ENCODE results near the gene CKLF. TPM values are rescaled to one million over a fixed set of nuclear protein-coding genes. Genes with fewer than 3 reads are reported as not detected.
"Not testable (repeated sequence)": the region's sequence is repeated elsewhere in the genome, so short reads cannot be mapped to it uniquely, and the experiment has no call there.

CKLF gene
- total and polyA plus RNA-seq, 2 experiments from 2014 or later, result 16.6 to 25.6 TPM

- DNase-seq (ENCODE audit: low read depth in 1 of 2, low spot score in 1 of 2), result no peak
- Histone ChIP-seq H3K27ac (no peak overlapping the region), H3K36me3 (peaks cover 31% of the 10 kb centered on the region), H3K4me1 (ENCODE audit: low read depth) (peaks cover 8% of the 10 kb centered on the region), H3K27me3 (no peaks in the 10 kb centered on the region), H3K4me3 (no peak overlapping the region), H3K9me3 (ENCODE audit: low read depth) (no peaks in the 10 kb centered on the region)
- no peak for TF ChIP-seq CTCF (IDR thresholded peaks at IDR 0.05; ENCODE audit: low read depth, low read length)
Measured at GRCh38 chr16:66609139-66609510, 56.7 kb downstream of the CKLF start.

- Histone ChIP-seq H3K9me3 (ENCODE audit: low read depth) (no peaks in the 10 kb centered on the region), H3K4me3 (no peak overlapping the region), H3K36me3 (peaks cover 32% of the 10 kb centered on the region), H3K27me3 (no peaks in the 10 kb centered on the region), H3K4me1 (ENCODE audit: low read depth) (peaks cover 8% of the 10 kb centered on the region), H3K27ac (no peak overlapping the region)
- no peak for TF ChIP-seq CTCF (IDR thresholded peaks at IDR 0.05; ENCODE audit: low read depth, low read length)
- no peak for DNase-seq (ENCODE audit: low read depth in 1 of 2, low spot score in 1 of 2)
Measured at GRCh38 chr16:66610111-66610820, 57.9 kb downstream of the CKLF start.

- H3K27ac ChIP-seq; H3K4me3 ChIP-seq; H3K9me3 ChIP-seq (ENCODE audit: low read depth); H3K27me3 ChIP-seq; DNase-seq (ENCODE audit: low read depth in 1 of 2, low spot score in 1 of 2); H3K4me1 ChIP-seq (ENCODE audit: low read depth): not testable (repeated sequence)
- peaks cover 32% of the 10 kb centered on the region for H3K36me3 ChIP-seq
Measured at GRCh38 chr16:66611911-66612310, 59.5 kb downstream of the CKLF start.

GRCh38 chr16:66612422-66612821 is 60.0 kb downstream of the CKLF start:
- H3K4me1 ChIP-seq (ENCODE audit: low read depth), result peaks cover 14% of the 10 kb centered on the region
- no peak overlapping the region for H3K27ac ChIP-seq
- no peaks in the 10 kb centered on the region for H3K9me3 ChIP-seq (ENCODE audit: low read depth)
- H3K4me3 ChIP-seq, result no peak overlapping the region
- peaks cover 32% of the 10 kb centered on the region for H3K36me3 ChIP-seq
- TF ChIP-seq CTCF (IDR thresholded peaks at IDR 0.05; ENCODE audit: low read depth, low read length), result no peak
- H3K27me3 ChIP-seq, result no peaks in the 10 kb centered on the region
- DNase-seq (ENCODE audit: low read depth in 1 of 2, low spot score in 1 of 2), result no peak

GRCh38 chr16:66614161-66614802 is 61.9 kb downstream of the CKLF start:
- no peak overlapping the region for H3K4me3 ChIP-seq
- peaks cover 32% of the 10 kb centered on the region for H3K36me3 ChIP-seq
- H3K9me3 ChIP-seq (ENCODE audit: low read depth), result no peaks in the 10 kb centered on the region
- no peak for TF ChIP-seq CTCF (IDR thresholded peaks at IDR 0.05; ENCODE audit: low read depth, low read length)
- no peaks in the 10 kb centered on the region for H3K27me3 ChIP-seq
- H3K27ac ChIP-seq, result no peak overlapping the region
- no peak for DNase-seq (ENCODE audit: low read depth in 1 of 2, low spot score in 1 of 2)
- peaks cover 33% of the 10 kb centered on the region for H3K4me1 ChIP-seq (ENCODE audit: low read depth)

Other genes starting within 250 kb of the CKLF start
- 0.88 and 4.1 TPM in 2 replicates for gene CDH5, start 185.9 kb upstream of the CKLF start, total RNA-seq
- gene CDH5, start 185.9 kb upstream of the CKLF start, polyA plus RNA-seq, result 1.1 and 5.6 TPM in 2 replicates
- 1.2 and 2.4 TPM in 2 replicates for gene BEAN1, start 125.3 kb upstream of the CKLF start, total RNA-seq
- gene BEAN1, start 125.3 kb upstream of the CKLF start, polyA plus RNA-seq, result 2.9 and 3.0 TPM in 2 replicates
- 19.8 and 20.2 TPM in 2 replicates for gene TK2, start 2.5 kb upstream of the CKLF start, total RNA-seq
- 18.2 and 20.9 TPM in 2 replicates for gene TK2, start 2.5 kb upstream of the CKLF start, polyA plus RNA-seq
- gene CMTM1, start 13.9 kb downstream of the CKLF start, total RNA-seq, result 1.2 and 2.0 TPM in 2 replicates
- gene CMTM1, start 13.9 kb downstream of the CKLF start, polyA plus RNA-seq, result 2.6 and 5.5 TPM in 2 replicates
- not detected in 2 replicates for gene CMTM2, start 26.9 kb downstream of the CKLF start, total RNA-seq
- 0.88 TPM in 1 of 2 replicates, not detected in the other for gene CMTM2, start 26.9 kb downstream of the CKLF start, polyA plus RNA-seq
- gene CMTM3, start 52.1 kb downstream of the CKLF start, total RNA-seq, result 48.9 and 56.1 TPM in 2 replicates
- gene CMTM3, start 52.1 kb downstream of the CKLF start, polyA plus RNA-seq, result 70.7 and 92.2 TPM in 2 replicates
- gene CMTM4, start 144.2 kb downstream of the CKLF start, total RNA-seq, result 42.3 and 61.6 TPM in 2 replicates
- 19.7 and 22.8 TPM in 2 replicates for gene CMTM4, start 144.2 kb downstream of the CKLF start, polyA plus RNA-seq
- gene DYNC1LI2, start 199.0 kb downstream of the CKLF start, total RNA-seq, result 54.5 and 58.6 TPM in 2 replicates
- gene DYNC1LI2, start 199.0 kb downstream of the CKLF start, polyA plus RNA-seq, result 76.0 and 89.6 TPM in 2 replicates
- gene TERB1, start 249.0 kb downstream of the CKLF start, total RNA-seq, result not detected in 2 replicates
- gene TERB1, start 249.0 kb downstream of the CKLF start, polyA plus RNA-seq, result not detected in 2 replicates